Measurements from ENCODE around the gene DICER1.

DNA sequence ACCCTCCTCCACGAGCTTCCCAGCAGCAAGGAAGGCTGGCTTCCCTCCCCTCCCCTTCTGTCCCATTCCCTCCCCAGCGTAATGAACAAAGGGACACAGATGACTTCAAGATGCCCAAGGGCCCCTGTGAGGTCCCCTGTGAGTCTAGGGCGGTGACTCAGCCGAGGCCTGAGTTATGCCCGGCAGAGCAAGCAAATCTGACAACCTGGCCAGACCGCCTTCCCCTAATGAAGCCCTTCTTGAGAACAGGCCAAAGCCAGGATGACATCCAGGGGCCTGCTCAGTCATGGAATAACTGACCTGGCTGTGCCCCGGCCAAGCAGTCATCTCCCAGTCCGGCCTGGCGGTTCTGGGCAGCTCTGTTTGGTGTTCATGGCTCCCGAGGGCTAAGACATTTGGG, 89.2 kb downstream of the DICER1 start:
- TF ChIP-seq POLR2AphosphoS5 (IDR thresholded peaks at IDR 0.05; ENCODE audit: low read depth) (no peak), GABPA (IDR thresholded peaks at IDR 0.05; ENCODE audit: low read depth) (no peak), SPI1 (IDR thresholded peaks at IDR 0.05; ENCODE audit: borderline replicate concordance, low read depth) (no peak)
- TF ChIP-seq, protein P1, sequence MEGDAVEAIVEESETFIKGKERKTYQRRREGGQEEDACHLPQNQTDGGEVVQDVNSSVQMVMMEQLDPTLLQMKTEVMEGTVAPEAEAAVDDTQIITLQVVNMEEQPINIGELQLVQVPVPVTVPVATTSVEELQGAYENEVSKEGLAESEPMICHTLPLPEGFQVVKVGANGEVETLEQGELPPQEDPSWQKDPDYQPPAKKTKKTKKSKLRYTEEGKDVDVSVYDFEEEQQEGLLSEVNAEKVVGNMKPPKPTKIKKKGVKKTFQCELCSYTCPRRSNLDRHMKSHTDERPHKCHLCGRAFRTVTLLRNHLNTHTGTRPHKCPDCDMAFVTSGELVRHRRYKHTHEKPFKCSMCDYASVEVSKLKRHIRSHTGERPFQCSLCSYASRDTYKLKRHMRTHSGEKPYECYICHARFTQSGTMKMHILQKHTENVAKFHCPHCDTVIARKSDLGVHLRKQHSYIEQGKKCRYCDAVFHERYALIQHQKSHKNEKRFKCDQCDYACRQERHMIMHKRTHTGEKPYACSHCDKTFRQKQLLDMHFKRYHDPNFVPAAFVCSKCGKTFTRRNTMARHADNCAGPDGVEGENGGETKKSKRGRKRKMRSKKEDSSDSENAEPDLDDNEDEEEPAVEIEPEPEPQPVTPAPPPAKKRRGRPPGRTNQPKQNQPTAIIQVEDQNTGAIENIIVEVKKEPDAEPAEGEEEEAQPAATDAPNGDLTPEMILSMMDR (IDR thresholded peaks at IDR 0.05; ENCODE audit: insufficient read depth, low read length): no peak
